ENCODE results near the gene KIF18B.
"Not testable (repeated sequence)": the region's sequence is repeated elsewhere in the genome, so short reads cannot be mapped to it uniquely, and the experiment has no call there.

KIF18B gene

DNA sequence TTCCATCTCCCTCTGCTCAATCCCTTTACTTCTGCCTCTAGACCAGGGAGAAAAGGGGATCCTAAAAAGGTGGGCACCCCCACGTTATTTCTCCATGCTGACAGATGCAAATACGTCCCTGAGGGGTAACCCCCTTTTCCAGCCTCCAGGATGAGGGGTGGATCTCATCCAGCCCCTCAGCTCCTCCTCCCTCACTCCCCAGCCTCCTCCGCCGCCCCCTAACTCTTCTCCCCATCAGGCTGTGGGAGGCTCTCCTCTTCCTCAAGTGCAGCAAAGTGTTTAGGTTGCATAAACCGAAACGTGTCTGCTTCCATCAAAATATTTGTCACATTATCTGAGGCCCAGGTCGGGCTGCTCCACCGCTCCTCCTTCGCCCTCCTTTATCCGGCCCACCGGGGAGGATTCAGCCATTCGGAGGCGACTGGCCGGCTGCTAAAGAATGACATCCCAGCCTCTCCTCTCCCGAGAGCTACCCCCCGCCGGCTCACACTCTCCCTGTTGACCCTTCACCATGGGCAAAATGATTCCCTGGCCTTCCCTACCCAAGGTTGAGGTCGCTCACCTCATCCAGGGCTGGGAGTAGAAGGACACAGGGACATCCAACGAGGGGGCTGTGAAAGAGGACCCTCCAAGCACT lies 21.7 kb upstream of the KIF18B start:
- DNase-seq, result no peak

- peak; percentile 92 to 95 (median 93) for DNase-seq
Observed at GRCh38 chr17:44968225-44969143, 20.9 kb upstream of the KIF18B start, which contains the start of gene C1QL1. Gene C1QL1, minus strand, starts transcription at chr17:44968303. Its CDS starts 255 bp downstream, at chr17:44968048.

- DNase-seq, result no peak
Observed at GRCh38 chr17:44967907-44968224, 20.3 kb upstream of the KIF18B start.

DNA sequence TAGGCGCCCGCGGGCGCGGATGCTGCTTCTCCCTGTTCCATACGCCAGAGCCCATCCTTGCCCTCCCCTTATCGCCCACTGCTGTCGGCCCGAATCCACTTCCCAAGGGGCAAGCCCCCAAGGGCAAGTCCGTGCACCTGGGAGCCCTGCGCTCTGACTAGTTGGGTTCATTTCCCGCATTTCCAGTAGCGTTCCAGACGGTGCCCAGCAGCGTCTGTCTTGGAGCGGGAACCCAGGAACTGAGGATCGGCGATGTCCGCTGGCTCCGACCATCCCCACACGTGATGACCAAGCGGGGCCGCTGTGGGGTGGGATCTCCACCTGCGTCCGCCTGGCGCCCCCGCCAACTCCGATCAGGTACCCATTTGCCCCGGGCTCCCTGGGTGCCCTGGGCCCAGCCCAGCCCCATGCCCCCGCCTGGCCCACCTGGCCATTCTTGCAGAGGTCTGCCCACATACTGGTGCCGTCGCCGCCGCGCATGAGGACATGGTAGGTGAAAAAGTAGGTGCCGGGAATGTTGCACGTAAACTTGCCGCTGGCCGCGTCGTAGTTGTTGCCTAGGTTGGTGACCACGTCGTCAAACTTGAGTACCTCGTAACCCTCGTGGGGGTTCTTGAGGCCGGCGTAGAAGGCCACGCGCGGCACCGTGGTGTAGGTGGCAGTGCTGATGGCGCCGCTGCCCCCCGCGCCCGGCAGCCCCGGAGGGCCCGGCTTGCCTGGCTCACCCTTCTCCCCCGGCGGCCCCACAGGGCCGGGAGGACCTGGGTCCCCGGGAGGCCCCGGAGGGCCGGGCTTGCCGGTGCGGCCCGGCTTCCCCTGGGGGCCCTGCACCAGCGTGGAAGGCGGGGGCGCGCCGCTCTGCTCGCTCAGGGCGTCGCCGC lies 19.7 kb upstream of the KIF18B start:
- peak in 2 of 3 experiments; percentile 69 to 76 for DNase-seq

GRCh38 chr17:44966348-44967025 lies 18.9 kb upstream of the KIF18B start:
- DNase-seq, result no peak

DNA sequence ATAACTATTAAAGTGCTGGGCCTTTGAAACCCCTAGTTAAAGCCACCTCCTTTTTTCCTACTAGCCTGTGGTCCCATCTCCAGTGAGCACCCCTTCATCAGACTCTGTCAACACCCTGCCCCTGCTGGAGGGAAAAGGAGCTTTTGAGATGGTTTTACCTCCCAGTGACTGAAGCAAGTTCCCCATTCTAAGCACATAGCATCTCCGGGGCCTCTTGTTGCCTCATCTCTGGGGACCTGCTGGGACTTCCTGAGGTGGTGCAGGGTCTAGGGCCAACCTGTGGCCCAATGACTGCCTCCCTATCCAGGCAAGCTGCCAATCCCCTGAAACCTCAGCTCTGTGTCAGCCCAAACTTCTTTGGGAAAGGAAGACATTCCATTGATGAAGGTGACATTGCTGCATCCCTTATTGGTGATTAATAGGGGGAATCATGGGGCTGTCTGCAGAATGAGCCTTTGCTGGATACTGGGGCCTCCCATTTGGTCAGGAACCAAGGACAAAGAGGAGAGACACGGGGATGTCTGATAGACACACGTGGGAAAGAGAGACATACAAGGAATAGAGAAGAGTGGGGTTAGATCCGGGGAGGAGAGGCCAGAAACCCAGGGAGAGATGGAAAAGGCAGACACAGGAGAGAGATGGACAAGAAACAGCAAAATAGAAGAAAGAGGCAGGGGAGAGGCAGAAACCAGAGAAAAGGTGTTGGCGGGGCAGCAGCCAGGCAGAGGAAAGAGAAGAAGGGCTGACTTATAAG lies 18.1 kb upstream of the KIF18B start:
- no peak for DNase-seq

DNA sequence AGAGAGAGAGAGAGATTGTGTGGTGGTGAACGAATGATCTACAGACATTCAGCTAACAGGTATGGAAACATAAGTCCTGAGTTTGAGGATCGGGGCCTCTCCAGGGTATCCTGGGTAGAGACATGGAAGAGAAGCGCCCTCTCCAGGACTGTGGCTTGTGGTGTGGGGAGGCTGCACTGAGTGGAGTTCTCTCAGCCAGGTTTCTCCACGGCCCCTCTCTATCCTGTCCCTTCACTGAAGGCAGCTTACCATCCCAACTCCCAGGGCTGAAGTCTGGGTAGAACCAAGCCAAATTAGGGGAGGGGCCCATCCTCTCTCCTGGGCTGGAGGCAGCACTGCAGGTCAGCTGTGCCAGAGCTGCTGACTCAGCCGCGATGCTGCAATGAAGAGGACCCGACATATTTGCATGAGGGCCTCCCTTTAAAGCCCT lies 14.4 kb upstream of the KIF18B start:
- no peak for DNase-seq

DNA sequence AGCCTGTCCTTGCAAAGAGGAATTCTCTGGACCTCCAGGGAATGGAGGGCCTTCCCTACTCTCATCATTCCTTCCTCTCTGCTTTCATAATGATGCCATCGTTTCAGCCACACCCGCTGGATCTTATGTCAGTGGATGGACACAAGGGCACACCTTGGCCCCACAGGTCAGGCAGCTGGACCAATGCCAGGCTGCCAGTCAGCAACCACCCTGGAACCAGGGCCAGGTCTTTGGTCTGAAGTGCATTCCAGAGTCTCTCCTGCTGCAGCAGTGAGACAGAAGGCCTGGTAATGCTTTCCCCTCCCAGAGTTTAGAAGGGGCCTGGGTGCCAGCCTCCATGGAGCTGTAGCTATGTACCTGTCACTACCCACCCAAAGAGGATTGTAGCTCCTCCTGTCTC lies 13.1 kb upstream of the KIF18B start:
- no peak for DNase-seq

DNA sequence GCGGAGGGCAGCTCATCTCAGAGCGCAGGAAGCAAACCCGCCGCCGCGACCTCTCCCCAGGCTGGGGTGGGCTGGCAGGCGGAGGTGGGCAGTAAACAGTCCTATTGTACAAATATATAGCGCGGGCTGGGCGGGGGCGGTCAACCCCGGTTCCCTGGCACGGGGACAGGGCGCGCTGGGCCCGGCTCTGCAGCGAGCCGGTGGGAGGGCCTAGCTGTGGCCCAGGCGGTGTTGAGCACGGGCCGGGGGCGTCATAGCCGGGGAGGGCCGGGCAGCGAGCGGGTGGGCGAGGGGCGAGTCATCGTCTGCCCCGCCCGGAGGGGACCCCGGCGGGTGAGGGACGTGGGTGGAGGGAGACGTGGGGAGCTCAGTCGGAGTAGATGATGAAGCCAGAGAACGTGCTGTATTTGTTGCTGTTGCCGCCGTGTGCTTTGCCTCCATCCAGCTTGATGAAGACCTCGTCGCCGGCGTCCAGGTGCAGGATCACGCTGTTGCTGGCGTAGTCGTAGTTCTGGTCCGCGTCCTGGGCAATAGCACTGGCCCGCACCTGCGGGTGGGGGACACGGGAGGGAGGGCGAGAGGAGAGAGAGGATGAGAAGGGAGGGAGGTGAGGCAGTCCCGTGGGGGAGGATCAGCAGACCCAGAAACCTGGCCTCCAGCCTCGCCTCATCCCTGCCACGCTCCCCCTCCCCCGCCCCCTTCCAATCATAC lies 12.4 kb upstream of the KIF18B start:
- no peak for DNase-seq

- no peak for DNase-seq
Observed at GRCh38 chr17:44956998-44957981, 9.7 kb upstream of the KIF18B start.

GRCh38 chr17:44955674-44956425 lies 8.3 kb upstream of the KIF18B start:
- DNase-seq, result peak in 2 of 3 experiments; percentile 15 to 51

DNA sequence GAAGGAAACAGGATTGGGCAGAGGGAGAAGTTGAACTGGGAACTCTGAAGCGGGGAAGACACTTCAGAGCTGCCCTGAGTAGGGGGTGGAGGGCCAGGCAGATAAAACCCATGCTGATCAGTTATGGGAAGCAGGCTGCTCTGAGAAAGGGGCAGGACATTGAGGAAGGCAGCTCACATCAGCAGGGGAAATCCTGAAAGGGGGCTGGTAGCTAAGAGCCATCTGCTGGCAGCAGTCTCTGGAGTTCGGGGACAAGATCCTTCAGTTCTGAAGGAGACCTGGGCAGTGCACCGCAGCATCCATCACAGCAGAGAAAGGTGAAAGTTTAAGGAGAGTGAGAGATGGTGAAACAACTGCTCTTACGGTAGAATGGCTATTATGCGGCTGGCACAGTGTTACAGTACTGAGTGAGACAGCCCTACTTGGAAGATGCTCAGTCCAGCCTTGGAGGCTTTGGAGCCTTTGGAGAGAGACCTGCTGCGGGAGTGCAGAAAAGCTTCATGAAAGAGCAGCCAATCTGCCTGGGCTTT lies 5.4 kb upstream of the KIF18B start:
- DNase-seq, result no peak

DNA sequence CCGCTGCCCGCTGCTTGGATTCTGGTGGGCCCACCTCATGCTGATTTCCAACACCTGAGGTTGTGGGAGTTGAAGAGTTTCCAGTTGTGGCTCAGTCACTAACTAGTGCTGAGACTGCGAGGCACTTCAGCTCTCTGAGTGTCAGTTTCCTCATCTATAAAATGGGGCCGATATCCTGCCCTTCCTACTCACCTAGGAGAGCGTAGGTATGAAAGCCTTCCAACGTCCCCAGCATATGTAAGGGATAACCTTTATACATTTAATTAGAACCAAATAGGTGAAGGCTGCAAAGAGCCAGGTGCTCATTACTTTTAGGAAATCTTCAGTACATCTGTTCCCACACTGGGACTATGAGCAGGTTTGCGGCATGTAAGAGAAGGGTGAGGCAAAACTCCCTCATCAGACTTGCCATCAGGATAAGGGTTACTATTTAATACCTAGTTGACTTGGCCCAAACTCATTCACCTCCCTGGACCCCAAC lies 782 bp upstream of the KIF18B start:
- no peak for DNase-seq

DNA sequence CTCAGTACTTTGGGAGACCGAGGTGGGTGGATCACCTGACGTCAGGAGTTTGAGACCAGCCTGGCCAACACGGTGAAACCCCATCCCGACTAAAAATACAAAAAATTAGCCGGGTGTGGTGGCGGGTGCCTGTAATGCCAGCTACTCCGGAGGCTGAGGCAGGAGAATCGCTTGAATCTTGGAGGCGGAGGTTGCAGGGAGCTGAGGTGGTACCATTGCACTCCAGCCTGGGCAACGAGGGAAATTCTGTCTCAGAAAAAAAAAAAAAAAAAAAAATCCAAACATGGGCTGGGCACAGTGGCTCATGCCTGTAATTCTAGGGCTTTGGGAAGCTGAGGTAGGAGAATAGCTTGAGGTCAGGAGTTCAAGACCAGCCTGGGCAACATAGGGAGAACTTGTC lies 1.9 kb downstream of the KIF18B start:
- DNase-seq, result not testable (repeated sequence)

GRCh38 chr17:44942456-44942855 lies 5.1 kb downstream of the KIF18B start:
- DNase-seq, result no peak

GRCh38 chr17:44941712-44942331 lies 5.8 kb downstream of the KIF18B start:
- DNase-seq, result no peak

DNA sequence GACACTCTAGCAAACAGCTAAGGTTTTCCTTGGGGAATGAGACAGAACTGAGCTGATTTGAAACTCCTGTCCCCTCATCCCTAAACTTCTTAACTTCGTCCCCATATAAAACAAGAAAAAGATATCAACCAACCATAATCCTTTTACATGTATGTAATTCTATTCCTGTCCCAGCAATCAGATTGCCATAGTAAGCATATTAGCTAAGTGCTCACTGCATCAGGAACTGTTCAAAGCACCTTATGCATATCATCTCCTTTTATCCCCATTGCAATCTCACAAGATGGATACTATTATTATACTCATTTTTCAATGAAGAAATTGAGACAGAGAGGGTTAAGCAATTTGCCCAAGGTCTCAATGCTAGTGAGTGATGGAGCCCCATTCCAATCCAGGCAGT lies 6.8 kb downstream of the KIF18B start:
- DNase-seq, result no peak

DNA sequence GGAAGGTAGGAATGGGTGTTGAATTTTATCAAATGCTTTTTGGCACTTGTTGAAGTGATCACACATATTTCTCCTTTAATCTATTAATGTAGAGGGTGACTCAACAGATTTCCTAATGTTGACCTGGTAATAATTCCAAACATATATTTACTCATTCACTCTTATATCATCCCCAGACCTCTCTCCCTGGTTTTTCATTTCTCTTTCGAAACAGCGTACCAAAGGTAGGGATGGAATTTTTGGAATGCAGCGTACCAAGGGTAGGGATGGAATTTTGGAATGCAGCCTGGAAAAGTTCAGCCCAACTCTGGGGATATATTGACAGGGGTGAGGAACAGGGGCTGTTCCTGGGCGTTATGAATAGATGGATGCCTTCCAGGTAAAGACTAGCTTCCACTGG lies 7.3 kb downstream of the KIF18B start:
- DNase-seq, result no peak
